PC-3 (cell line): ENCODE data around the gene IFI30. TPM values are rescaled to one million over a fixed set of nuclear protein-coding genes. Genes with fewer than 3 reads are reported as not detected.

ENCODE experiments used
- ATAC-seq: fragments of 200-7000 bp; cut with Tn5 transposase; 2 replicates; pipeline ENCODE4 v1.9.1; 2020; ENCODE audit warnings: mild to moderate bottlenecking, moderate library complexity
- BruUV-seq: library from RNA; stranded (reverse); fragments of 400-500 nt; replicated peaks from 2 replicates; lab custom pipeline; 2021; lab: Mats Ljungman, UMichigan
- CTCF ChIA-PET: fragments of 300-600 bp; sonication (Branson Sonifier 250); formaldehyde crosslinking; loops from one replicate; lab custom pipeline; 2022; ENCODE audit warnings: antibody characterized with exemption; lab: Charles Lee
- POLR2A ChIA-PET: fragments of 300-600 bp; sonication (Branson Sonifier 250); formaldehyde crosslinking; loops from one replicate; lab custom pipeline; 2022; ENCODE audit warnings: antibody characterized with exemption; ENCODE audit not compliant: unreplicated experiment; lab: Charles Lee
- DNase-seq: peaks from one replicate; pipeline ENCODE4 v3.0.0-alpha.2; 2015
- H2AFZ ChIP-seq: fragments of 300-600 bp; sonication (generic); 2 replicates; pipeline ENCODE4 v1.6.0; 2016; ENCODE audit warnings: antibody characterized with exemption, low read length
- H3F3A ChIP-seq: fragments of 300-600 bp; sonication (generic); one replicate; pipeline ENCODE4 v1.6.0; 2017; ENCODE audit warnings: antibody characterized with exemption, low read length, control low read depth, mild to moderate bottlenecking; ENCODE audit not compliant: unreplicated experiment
- H3K27ac ChIP-seq: fragments of 300-600 bp; sonication (generic); 2 replicates; pipeline ENCODE4 v1.5.1; 2016; ENCODE audit warnings: mild to moderate bottlenecking, low read length
- H3K27me3 ChIP-seq: fragments of 300-600 bp; sonication (generic); 2 replicates; pipeline ENCODE4 v1.6.1; 2016; ENCODE audit warnings: low read length, mixed read lengths
- H3K36me3 ChIP-seq: fragments of 300-600 bp; sonication (generic); 2 replicates; pipeline ENCODE4 v1.6.1; 2016; ENCODE audit warnings: low read depth, mixed run types, low read length, mixed read lengths
- H3K4me1 ChIP-seq: fragments of 300-600 bp; sonication (generic); 2 replicates; pipeline ENCODE4 v1.5.1; 2016; ENCODE audit warnings: low read length; ENCODE audit not compliant: insufficient read depth
- H3K4me2 ChIP-seq: fragments of 300-600 bp; sonication (generic); 2 replicates; pipeline ENCODE4 v1.6.0; 2016; ENCODE audit warnings: low read length
- H3K4me3 ChIP-seq: fragments of 300-600 bp; sonication (generic); 2 replicates; pipeline ENCODE4 v1.5.1; 2016; ENCODE audit warnings: mild to moderate bottlenecking, low read length, mixed read lengths
- H3K79me2 ChIP-seq: fragments of 300-600 bp; sonication (generic); 2 replicates; pipeline ENCODE4 v1.6.1; 2017; ENCODE audit warnings: low read length, mixed read lengths
- H3K9ac ChIP-seq: fragments of 300-600 bp; sonication (generic); 2 replicates; pipeline ENCODE4 v1.6.0; 2016; ENCODE audit warnings: mild to moderate bottlenecking, low read length
- H3K9me2 ChIP-seq: fragments of 300-600 bp; sonication (generic); replicated peaks from 2 replicates; pipeline ENCODE4 v1.6.1; 2016; ENCODE audit warnings: mixed run types, low read length, mixed read lengths
- H3K9me3 ChIP-seq: fragments of 300-600 bp; sonication (generic); 2 replicates; pipeline ENCODE4 v1.6.1; 2016; ENCODE audit warnings: low read length, mixed read lengths
- H4K20me1 ChIP-seq: fragments of 300-600 bp; sonication (generic); 2 replicates; pipeline ENCODE4 v1.6.1; 2016; ENCODE audit warnings: low read length, mixed read lengths
- CTCF ChIP-seq: fragments of 300-600 bp; sonication (generic); conservative IDR thresholded peaks from 2 replicates; pipeline ENCODE4 v1.5.1; 2017; ENCODE audit warnings: antibody characterized with exemption, low read depth, mild to moderate bottlenecking, low read length
- EZH2 ChIP-seq: fragments of 300-600 bp; sonication (generic); IDR thresholded peaks from one replicate; pipeline ENCODE4 v1.6.1; 2017; ENCODE audit warnings: antibody characterized with exemption, mild to moderate bottlenecking, low read length; ENCODE audit not compliant: unreplicated experiment
- EZH2phosphoT487 ChIP-seq: fragments of 300-600 bp; sonication (generic); IDR thresholded peaks from 2 replicates; pipeline ENCODE4 v1.6.1; 2018; ENCODE audit warnings: mild to moderate bottlenecking, antibody characterized with exemption, low read length, borderline replicate concordance
- intact Hi-C: fragments of 100-400 bp; cut with micrococcal nuclease; formaldehyde crosslinking; loops from 2 replicates; pipeline ENCODE4 v1.9.0; 2023
- total RNA-seq: library from RNA; depleted of rRNA; stranded (reverse); fragments of >200 nt; gene quantifications from 2 replicates; pipeline ENCODE4 v1.2.3, GENCODE V29; 2014

Gene IFI30
- total RNA-seq, 1 experiment from 2014 or later: 31.1 TPM

GRCh38 chr19:18194554-18195238 lies 21.1 kb downstream of the IFI30 start:
- no TSS peak for BruUV-seq
- Histone ChIP-seq H3K27me3 (no peaks in the 10 kb centered on the region), H3K9me2 (no peaks in the 10 kb centered on the region), H3K4me3 (peak overlapping the region; percentile 85), H3K9me3 (no peaks in the 10 kb centered on the region), H3K4me2 (peak overlapping the region; percentile 92), H3K4me1 (peaks cover 13% of the 10 kb centered on the region), H3K27ac (no peak overlapping the region), H3K9ac (no peak overlapping the region; the same call in 1 of the 2 replicates), H3F3A (no peaks in the 10 kb centered on the region), H3K79me2 (peaks cover 7% of the 10 kb centered on the region), H4K20me1 (no peaks in the 10 kb centered on the region), H3K36me3 (no peaks in the 10 kb centered on the region), H2AFZ (peak overlapping the region; percentile 64; the same call in 1 of the 2 replicates)
- ChIA-PET POLR2A (interaction anchor here (0.7 kb wide), 1 partner anchor 81 kb away, joined by 22 read pairs; no protein-coding TSS in a partner anchor), CTCF (interaction anchor here (0.6 kb wide), 1 partner anchor 81 kb away, joined by 3 read pairs; no protein-coding TSS in a partner anchor)
- intact Hi-C loops: no loop called here
- no peak for ATAC-seq
- TF ChIP-seq EZH2 (no peak), CTCF (no peak), EZH2phosphoT487 (no peak)
- DNase-seq: peak; percentile 33

GRCh38 chr19:18196511-18196845 lies 22.9 kb downstream of the IFI30 start:
- H3K4me3 ChIP-seq: no peak overlapping the region
- no peak for DNase-seq
- ChIA-PET CTCF (no interaction called here), POLR2A (no interaction called here)
- no peak overlapping the region for H3K27ac ChIP-seq
- H3K4me2 ChIP-seq: no peak overlapping the region
- H3K79me2 ChIP-seq: peaks cover 8% of the 10 kb centered on the region
- no peaks in the 10 kb centered on the region for H3F3A ChIP-seq
- intact Hi-C loops: no loop called here
- H2AFZ ChIP-seq: no peak overlapping the region
- peaks cover 10% of the 10 kb centered on the region for H3K4me1 ChIP-seq
- BruUV-seq: no TSS peak
- no peaks in the 10 kb centered on the region for H3K9me3 ChIP-seq
- no peaks in the 10 kb centered on the region for H3K27me3 ChIP-seq
- no peak for ATAC-seq
- TF ChIP-seq CTCF (no peak), EZH2 (no peak), EZH2phosphoT487 (no peak)
- no peaks in the 10 kb centered on the region for H3K9me2 ChIP-seq
- no peak overlapping the region for H3K9ac ChIP-seq
- H3K36me3 ChIP-seq: peaks cover under 1% of the 10 kb centered on the region; the same call in 1 of the 2 replicates
- no peaks in the 10 kb centered on the region for H4K20me1 ChIP-seq

GRCh38 chr19:18197306-18197705 lies 23.7 kb downstream of the IFI30 start:
- ATAC-seq (no peak), DNase-seq (no peak)
- Histone ChIP-seq H3K9me3 (no peaks in the 10 kb centered on the region), H3K9me2 (no peaks in the 10 kb centered on the region), H3K4me1 (peaks cover 8% of the 10 kb centered on the region), H3F3A (no peaks in the 10 kb centered on the region), H3K27me3 (no peaks in the 10 kb centered on the region), H3K4me3 (no peak overlapping the region), H3K4me2 (no peak overlapping the region), H3K36me3 (peaks cover 4% of the 10 kb centered on the region; the same call in 1 of the 2 replicates), H3K9ac (no peak overlapping the region), H3K79me2 (peaks cover 16% of the 10 kb centered on the region), H4K20me1 (no peaks in the 10 kb centered on the region), H2AFZ (no peak overlapping the region), H3K27ac (no peak overlapping the region)
- CTCF ChIA-PET: no interaction called here
- POLR2A ChIA-PET: no interaction called here
- TF ChIP-seq CTCF: no peak
- no peak for TF ChIP-seq EZH2
- no peak for TF ChIP-seq EZH2phosphoT487
- BruUV-seq: no TSS peak
- intact Hi-C loops: no loop called here
